HepG2 (cell line): ENCODE data around the gene PAQR6. TPM values are rescaled to one million over a fixed set of nuclear protein-coding genes. Genes with fewer than 3 reads are reported as not detected.

ENCODE experiments used
- ATAC-seq: fragments of 200-7000 bp; cut with Tn5 transposase; 3 replicates; pipeline ENCODE4 v1.9.1; 2020; ENCODE audit warnings: mild to moderate bottlenecking, moderate library complexity
- BruUV-seq: library from RNA; stranded (reverse); fragments of 400-500 nt; replicated peaks from 2 replicates; lab custom pipeline; 2021; lab: Mats Ljungman, UMichigan
- CTCF ChIA-PET: fragments of 300-600 bp; formaldehyde crosslinking; extraction: SDS; loops from one replicate; lab custom pipeline; 2021; ENCODE audit warnings: low total read pairs, inconsistent platforms, low intra/inter-chr PET ratio; lab: Yijun Ruan, JAX
- POLR2A ChIA-PET: fragments of 350-600 bp; sonication (Branson Sonifier 250); formaldehyde crosslinking; loops from one replicate; lab custom pipeline; 2020; ENCODE audit warnings: antibody characterized with exemption, inconsistent platforms; lab: Yijun Ruan, JAX
- DNase-seq: peaks from one replicate; pipeline ENCODE4 v3.0.0-alpha.2; 2015; ENCODE audit warnings: low spot score
- FAIRE-seq: peaks from 3 replicates; lab custom pipeline; 2011; peaks lifted over from hg19 to GRCh38; lab: Jason Lieb, UNC
- H2AFZ ChIP-seq: one replicate; pipeline ENCODE4 v1.6.1; 2011; ENCODE audit warnings: low read length, inconsistent platforms
- H3K27ac ChIP-seq: fragments of 300-600 bp; 3 replicates; pipeline ENCODE4 v1.8.0; 2011; ENCODE audit warnings: mixed run types, mild to moderate bottlenecking, mixed read lengths, low read length, inconsistent platforms; ENCODE audit not compliant: insufficient read depth; ENCODE audit errors: extremely low read length
- H3K27me3 ChIP-seq, 2 experiments: fragments of 200-600 bp in 1 of 2; 2 replicates in 1 of 2; 3 replicates in 1 of 2; pipeline versions ENCODE4 v1.6.0 to v1.8.0; 2011; ENCODE audit warnings: low read length in 2 of 2, mild to moderate bottlenecking in 2 of 2, moderate library complexity in 2 of 2, inconsistent platforms in 1 of 2; ENCODE audit not compliant: insufficient read depth in 2 of 2, control insufficient read depth in 1 of 2
- H3K36me3 ChIP-seq, 2 experiments: fragments of 200-600 bp in 1 of 2; replicated peaks in 1 of 2; 2 replicates in 1 of 2; 3 replicates in 1 of 2; pipeline versions ENCODE4 v1.5.1 to v1.8.0; 2011; ENCODE audit warnings: low read length in 2 of 2, inconsistent platforms in 1 of 2; ENCODE audit not compliant: insufficient read depth in 2 of 2, control insufficient read depth in 1 of 2
- H3K4me1 ChIP-seq: 2 replicates; pipeline ENCODE4 v1.5.1; 2012; ENCODE audit warnings: low read length, inconsistent platforms; ENCODE audit not compliant: insufficient read depth
- H3K4me2 ChIP-seq: 2 replicates; pipeline ENCODE4 v1.6.0; 2011; ENCODE audit warnings: low read depth, low read length, inconsistent platforms
- H3K4me3 ChIP-seq, 3 experiments: fragments of 200-600 bp in 1 of 3; sonication (generic), shearing (Covaris generic) in 1 of 3; replicated peaks in 1 of 3; 2 replicates each; pipeline ENCODE4 v1.5.1; 2011 to 2016; ENCODE audit warnings: low read length in 3 of 3, inconsistent platforms in 2 of 3, low read depth in 2 of 3, mild to moderate bottlenecking in 2 of 3, control low read depth in 1 of 3, mixed read lengths in 1 of 3; ENCODE audit not compliant: insufficient read depth in 1 of 3
- H3K79me2 ChIP-seq: one replicate; pipeline ENCODE4 v1.6.1; 2011; ENCODE audit warnings: low read length, inconsistent platforms; ENCODE audit not compliant: insufficient read depth
- H3K9ac ChIP-seq: 2 replicates; pipeline ENCODE4 v1.6.0; 2011; ENCODE audit warnings: mild to moderate bottlenecking, low read depth, low read length, inconsistent platforms; ENCODE audit not compliant: insufficient read depth
- H3K9me3 ChIP-seq: 2 replicates; pipeline ENCODE4 v1.5.1; 2012; ENCODE audit warnings: mild to moderate bottlenecking, low read length
- H4K20me1 ChIP-seq: 2 replicates; pipeline ENCODE4 v1.6.0; 2011; ENCODE audit warnings: inconsistent platforms, mild to moderate bottlenecking, low read length, moderate library complexity; ENCODE audit not compliant: insufficient read depth
- CBFB ChIP-seq: sonication (generic); formaldehyde crosslinking; IDR thresholded peaks from 2 replicates; pipeline ENCODE4 v1.4.0; 2020; ENCODE audit warnings: missing genetic modification reagents
- DZIP1 ChIP-seq: sonication (generic); formaldehyde crosslinking; IDR thresholded peaks from 2 replicates; pipeline ENCODE4 v1.5.0; 2020; ENCODE audit warnings: mild to moderate bottlenecking, missing genetic modification reagents
- EZH2 ChIP-seq: conservative IDR thresholded peaks from 2 replicates; pipeline ENCODE4 v1.6.1; 2012; ENCODE audit warnings: mild to moderate bottlenecking, low read depth, low read length, moderate library complexity
- MBNL3 ChIP-seq: fragments of 250-450 bp; sonication (Bioruptor Pico); conservative IDR thresholded peaks from 2 replicates; pipeline ENCODE4 v1.8.0; 2022; ENCODE audit warnings: mild to moderate bottlenecking, inconsistent platforms
- NFYC ChIP-seq: IDR thresholded peaks from 2 replicates; pipeline ENCODE4 v1.6.1; 2016; ENCODE audit warnings: missing genetic modification reagents, missing compliant biosample characterization
- RNF2 ChIP-seq: fragments of 450-650 bp; conservative IDR thresholded peaks from 2 replicates; pipeline ENCODE4 v1.6.1; 2016; ENCODE audit warnings: low read depth
- ZBTB38 ChIP-seq: sonication (generic); formaldehyde crosslinking; IDR thresholded peaks from 2 replicates; pipeline ENCODE4 v1.5.1; 2020; ENCODE audit warnings: mild to moderate bottlenecking, missing genetic modification reagents
- ZIK1 ChIP-seq: sonication (generic); formaldehyde crosslinking; IDR thresholded peaks from 2 replicates; pipeline ENCODE4 v1.5.0; 2020; ENCODE audit warnings: mild to moderate bottlenecking, low read depth, missing genetic modification reagents, borderline replicate concordance
- ZNF224 ChIP-seq: sonication (generic); formaldehyde crosslinking; IDR thresholded peaks from 2 replicates; pipeline ENCODE4 v1.5.0; 2020; ENCODE audit warnings: mild to moderate bottlenecking, missing genetic modification reagents
- WGBS: methylation state at CpG from one replicate; pipeline ENCODE4 v1.1.6; 2017; ENCODE audit warnings: low lambda C conversion rate; 5-methylcytosine and 5-hydroxymethylcytosine counted together
- in situ Hi-C: cut with HindIII; loops from 2 replicates; pipeline ENCODE4 v1.10.0; 2017; ENCODE audit warnings: low pct_unique_long_range_greater_than_20kb; ENCODE audit not compliant: extremely low pct_ligation_motif_present
- intact Hi-C: fragments of 100-400 bp; cut with micrococcal nuclease; formaldehyde crosslinking; loops from one replicate; pipeline ENCODE4 v1.10.0; 2022; ENCODE audit not compliant: unreplicated experiment
- polyA plus RNA-seq, 8 experiments: library from polyadenylated mRNA; depleted of rRNA in 3 of 8; stranded (reverse) in 7 of 8; unstranded in 1 of 8; fragments of >200 nt; fragmentation: Illumina TruSeq in 4 of 8; extraction: Trizol in 4 of 8; gene quantifications; 2 replicates each; pipeline versions ENCODE4 v1.2.1 to v1.2.3, GENCODE V29; 2011 to 2016; ENCODE audit warnings: low read depth in 4 of 8, missing spikeins in 1 of 8, mixed read lengths in 1 of 8; ENCODE audit not compliant: insufficient read depth in 1 of 8
- total RNA-seq, 5 experiments: library from RNA; depleted of rRNA; stranded (reverse); fragments of >200 nt; fragmentation: Illumina TruSeq; extraction: Trizol; gene quantifications; 2 replicates each; pipeline ENCODE4 v1.2.3, GENCODE V29; 2016; ENCODE audit warnings: low read depth in 1 of 5
- TF ChIP-seq, protein P1 (sequence below): sonication (generic); formaldehyde crosslinking; IDR thresholded peaks from 2 replicates; pipeline ENCODE4 v1.4.0; 2020; ENCODE audit warnings: low read depth, missing genetic modification reagents

PAQR6 gene
- total and polyA plus RNA-seq, 2 of the 13 experiments (the other 11 are each of a cell fraction or from before 2014, with no cell fraction given): 0.82 to 1.4 TPM

DNA sequence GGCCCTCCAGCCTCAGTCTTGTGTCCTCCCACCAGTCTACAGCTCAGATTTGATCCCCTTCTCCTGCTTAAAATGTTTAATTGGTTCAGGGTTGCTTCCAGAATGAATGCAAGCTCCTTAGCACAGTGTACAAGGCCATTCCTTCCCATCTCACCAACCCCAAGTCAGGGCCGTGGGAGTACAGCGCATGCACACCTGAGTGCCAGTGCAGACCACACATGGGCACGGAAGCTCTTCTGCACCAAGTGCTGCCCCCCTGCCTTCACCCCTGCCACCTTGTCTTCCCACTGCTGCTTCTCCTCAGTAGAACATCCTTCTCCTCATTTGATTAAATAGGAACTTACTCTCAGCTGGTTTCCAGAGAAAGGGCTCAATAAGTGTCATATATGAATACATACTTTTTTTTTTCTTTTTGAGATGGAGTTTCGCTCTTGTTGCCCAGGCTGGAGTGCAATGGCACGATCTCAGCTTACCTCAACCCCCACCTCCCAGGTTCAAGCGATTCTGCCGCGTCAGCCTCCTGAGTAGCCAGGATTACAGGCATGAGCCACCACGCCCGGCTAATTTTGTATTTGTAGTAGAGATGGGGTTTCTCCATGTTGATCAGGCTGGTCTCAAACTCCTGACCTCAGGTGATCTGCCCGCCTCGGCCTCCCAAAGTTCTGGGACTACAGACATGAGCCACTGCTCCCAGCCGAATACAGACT is 25.7 kb downstream of the PAQR6 start:
- H3K9ac ChIP-seq: no peak overlapping the region
- no peaks in the 10 kb centered on the region for H3K9me3 ChIP-seq
- H3K4me2 ChIP-seq: no peak overlapping the region
- in situ Hi-C loops: no loop called here
- TF ChIP-seq, protein P1, sequence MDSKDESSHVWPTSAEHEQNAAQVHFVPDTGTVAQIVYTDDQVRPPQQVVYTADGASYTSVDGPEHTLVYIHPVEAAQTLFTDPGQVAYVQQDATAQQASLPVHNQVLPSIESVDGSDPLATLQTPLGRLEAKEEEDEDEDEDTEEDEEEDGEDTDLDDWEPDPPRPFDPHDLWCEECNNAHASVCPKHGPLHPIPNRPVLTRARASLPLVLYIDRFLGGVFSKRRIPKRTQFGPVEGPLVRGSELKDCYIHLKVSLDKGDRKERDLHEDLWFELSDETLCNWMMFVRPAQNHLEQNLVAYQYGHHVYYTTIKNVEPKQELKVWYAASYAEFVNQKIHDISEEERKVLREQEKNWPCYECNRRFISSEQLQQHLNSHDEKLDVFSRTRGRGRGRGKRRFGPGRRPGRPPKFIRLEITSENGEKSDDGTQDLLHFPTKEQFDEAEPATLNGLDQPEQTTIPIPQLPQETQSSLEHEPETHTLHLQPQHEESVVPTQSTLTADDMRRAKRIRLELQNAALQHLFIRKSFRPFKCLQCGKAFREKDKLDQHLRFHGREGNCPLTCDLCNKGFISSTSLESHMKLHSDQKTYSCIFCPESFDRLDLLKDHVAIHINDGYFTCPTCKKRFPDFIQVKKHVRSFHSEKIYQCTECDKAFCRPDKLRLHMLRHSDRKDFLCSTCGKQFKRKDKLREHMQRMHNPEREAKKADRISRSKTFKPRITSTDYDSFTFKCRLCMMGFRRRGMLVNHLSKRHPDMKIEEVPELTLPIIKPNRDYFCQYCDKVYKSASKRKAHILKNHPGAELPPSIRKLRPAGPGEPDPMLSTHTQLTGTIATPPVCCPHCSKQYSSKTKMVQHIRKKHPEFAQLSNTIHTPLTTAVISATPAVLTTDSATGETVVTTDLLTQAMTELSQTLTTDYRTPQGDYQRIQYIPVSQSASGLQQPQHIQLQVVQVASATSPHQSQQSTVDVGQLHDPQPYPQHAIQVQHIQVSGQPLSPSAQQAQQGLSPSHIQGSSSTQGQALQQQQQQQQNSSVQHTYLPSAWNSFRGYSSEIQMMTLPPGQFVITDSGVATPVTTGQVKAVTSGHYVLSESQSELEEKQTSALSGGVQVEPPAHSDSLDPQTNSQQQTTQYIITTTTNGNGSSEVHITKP: no peak
- no peak for TF ChIP-seq CBFB (CRISPR knock-in tag)
- no peak for TF ChIP-seq ZIK1 (CRISPR knock-in tag)
- TF ChIP-seq MBNL3 (CRISPR knock-in tag): no peak
- no peak for TF ChIP-seq DZIP1
- TF ChIP-seq RNF2: no peak
- no peak for TF ChIP-seq ZBTB38
- no peak for TF ChIP-seq EZH2
- no peak for TF ChIP-seq NFYC (CRISPR knock-in tag)
- no peak for TF ChIP-seq ZNF224 (CRISPR knock-in tag)
- no TSS peak for BruUV-seq
- no peaks in the 10 kb centered on the region for H3K27me3 ChIP-seq
- H3K36me3 ChIP-seq: peaks cover 18 to 42% of the 10 kb centered on the region in 2 experiments
- DNase-seq: no peak
- no peaks in the 10 kb centered on the region for H4K20me1 ChIP-seq
- H3K4me3 ChIP-seq: no peak overlapping the region
- no peak for FAIRE-seq
- 95% methylated on average over 12 of the region's 13 CpGs for WGBS
- CTCF ChIA-PET: no interaction called here
- peaks cover 6% of the 10 kb centered on the region for H3K79me2 ChIP-seq
- no peak for ATAC-seq
- no peak overlapping the region for H3K27ac ChIP-seq
- H2AFZ ChIP-seq: no peak overlapping the region
- intact Hi-C loops: no loop called here
- H3K4me1 ChIP-seq: peaks cover 25% of the 10 kb centered on the region
- POLR2A ChIA-PET: interaction anchor here (4.5 kb wide), 1 partner anchor 10 kb away, joined by 61 read pairs; the partner anchor contains the start of gene PMF1
